Activated effector memory CD4-positive, alpha-beta T cell treated with Interleukin-2 at 50 U/mL for 16 hours (primary cell): ENCODE results near the gene ANAPC2.

Experiments
- DNase-seq: peaks from one replicate; pipeline ENCODE4 v3.0.0-alpha.2; 2020

Gene ANAPC2

DNA sequence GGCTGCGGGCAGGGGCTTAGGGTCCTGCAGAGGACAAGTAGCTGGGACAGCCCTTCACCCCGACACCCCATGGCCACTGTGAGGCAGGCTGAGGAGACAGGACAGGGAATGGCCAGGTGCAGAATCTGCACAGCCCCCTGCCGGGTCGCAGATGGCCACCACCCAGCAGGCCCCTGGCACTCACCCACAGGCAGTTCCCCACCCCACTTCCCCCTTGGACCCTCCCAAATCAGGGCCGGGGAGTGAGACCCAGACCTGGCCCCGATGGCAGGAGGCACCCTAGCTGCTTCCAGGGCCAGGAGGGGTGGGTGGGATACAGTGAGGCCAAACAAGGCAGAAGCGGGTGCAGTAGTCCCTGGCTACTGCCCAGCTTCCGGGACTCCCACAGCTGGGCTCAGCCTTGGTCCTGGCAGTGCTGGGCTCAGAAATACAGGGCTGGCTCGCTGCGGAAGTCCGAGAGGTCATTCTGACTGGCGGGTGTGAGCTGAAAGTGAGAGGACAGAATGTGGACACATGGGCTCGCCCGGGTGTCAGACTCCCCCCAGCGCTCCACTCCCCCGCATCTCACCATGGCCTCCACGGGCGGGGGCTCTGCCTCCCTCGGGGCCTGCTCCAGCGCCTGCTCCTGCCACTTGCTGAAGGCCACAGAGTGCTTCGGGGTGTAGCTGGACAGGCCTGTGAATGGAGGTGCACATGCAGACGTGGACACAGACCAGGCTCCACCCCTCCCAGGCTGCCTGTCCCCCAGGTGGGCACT is 3.5 kb upstream of the ANAPC2 start:
- no peak for DNase-seq

DNA sequence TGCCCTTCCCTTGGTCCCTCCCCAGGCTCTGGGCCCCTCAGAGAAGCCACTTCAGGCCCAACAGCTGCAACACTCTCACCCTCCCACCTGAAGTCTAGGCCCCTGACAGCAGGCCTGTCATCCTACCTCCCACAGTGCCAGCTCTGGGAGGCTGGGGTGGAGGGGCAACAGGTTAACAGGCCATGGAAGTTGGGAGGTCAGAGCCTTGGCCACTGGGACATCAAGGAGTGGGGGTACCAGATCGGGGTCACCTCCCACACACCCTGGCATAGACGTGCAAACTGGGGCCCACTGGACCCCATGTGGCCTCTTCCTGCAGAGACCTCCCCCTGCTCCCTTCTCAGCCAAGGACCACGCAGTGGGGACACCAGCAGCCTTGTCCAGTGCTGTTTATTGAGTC is 2.9 kb upstream of the ANAPC2 start:
- DNase-seq = no peak

DNA sequence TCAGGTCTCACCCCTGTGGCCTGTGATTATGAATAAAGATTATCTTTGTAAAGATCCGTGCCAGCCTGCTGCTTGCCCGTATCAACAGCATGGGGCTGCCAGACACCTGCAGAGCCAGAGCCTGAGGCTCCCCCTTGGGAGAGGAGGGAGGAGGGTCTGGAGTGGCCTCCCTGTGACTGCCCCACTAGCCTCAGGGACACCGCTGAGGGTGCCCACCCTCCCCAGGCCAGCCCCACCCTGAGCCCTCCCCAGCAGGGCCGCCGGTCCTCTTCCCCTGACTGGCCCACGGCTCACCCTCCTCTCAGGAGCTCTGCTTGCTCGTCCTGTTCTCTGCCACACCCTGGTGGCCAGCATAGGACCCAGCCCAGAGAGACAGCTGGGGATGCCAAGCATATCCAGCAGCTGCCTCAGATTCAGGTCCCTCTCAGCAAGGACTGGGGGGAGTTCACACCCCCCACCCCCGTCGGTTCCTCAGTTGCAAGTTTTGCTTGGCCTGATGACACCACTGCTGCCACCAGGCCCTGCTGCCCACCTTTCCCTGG is 2.0 kb upstream of the ANAPC2 start:
- DNase-seq = no peak

DNA sequence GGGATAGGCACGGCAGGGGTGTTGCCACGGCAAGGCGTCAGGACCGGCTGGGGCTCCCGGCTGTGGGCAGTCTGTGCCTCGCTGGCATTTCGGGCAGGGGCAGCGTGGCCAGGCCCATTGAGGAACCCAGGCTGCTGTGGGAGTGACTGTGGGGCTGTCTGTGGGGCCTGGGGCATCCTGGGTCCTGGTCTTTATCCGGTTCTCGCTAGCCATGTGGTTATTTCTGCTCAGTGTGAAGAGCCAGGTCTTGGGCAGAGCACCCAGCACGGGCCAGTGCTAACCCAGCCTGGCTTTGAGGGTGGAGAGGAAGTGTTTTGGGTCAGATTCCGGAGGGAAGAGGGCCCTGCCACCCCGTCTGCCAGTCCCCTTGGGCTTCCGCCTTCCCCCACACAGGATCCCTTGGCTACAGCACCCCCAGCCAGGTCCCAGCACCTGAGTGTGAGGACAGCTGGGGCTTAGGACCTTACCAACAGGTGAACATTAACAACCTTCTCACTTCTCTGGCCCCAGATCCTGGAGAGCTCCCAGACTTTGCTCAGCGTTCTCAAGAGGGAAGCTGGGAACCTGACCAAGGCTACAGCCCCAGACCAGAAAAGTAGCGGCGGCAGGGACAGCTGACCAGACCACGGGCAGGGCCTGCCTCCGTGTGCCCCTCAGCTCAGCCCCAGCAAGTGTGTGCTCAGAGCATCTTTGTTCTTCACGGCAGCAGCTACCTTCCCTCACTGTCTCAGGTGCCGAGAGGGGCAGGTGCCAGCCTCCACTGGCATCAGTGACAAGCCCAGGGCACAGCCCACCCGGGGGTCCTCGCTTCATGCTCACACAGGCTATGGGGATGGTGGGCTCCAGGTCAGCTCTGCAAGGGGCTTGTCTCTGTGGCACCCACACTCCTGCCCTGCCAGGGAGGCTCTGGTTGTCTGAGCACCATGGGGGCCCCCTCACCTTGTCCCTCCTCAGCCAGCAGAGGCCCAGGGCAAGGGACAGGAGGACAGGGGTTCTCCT is 1.2 kb upstream of the ANAPC2 start:
- no peak for DNase-seq

DNA sequence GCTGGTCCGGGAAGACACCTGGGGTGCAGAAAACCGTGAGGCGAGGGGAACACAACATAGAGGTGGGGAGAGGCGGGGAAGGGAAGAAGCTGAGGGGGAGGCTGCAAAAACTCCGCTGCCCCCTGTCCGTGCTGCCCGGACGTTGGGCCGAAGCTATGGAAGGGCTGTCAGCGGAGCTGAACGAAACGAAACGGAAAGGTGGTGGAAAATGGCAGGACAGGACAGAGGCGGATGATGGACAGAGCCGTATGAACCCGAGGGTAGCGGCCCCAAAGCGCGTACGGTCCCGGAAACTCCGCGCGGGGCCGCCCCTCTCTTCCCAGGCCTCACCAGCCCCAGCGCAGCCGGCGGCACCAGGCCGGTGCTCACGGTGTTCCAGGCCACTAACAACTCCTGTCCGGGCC is 272 bp downstream of the ANAPC2 start:
- DNase-seq = no peak

DNA sequence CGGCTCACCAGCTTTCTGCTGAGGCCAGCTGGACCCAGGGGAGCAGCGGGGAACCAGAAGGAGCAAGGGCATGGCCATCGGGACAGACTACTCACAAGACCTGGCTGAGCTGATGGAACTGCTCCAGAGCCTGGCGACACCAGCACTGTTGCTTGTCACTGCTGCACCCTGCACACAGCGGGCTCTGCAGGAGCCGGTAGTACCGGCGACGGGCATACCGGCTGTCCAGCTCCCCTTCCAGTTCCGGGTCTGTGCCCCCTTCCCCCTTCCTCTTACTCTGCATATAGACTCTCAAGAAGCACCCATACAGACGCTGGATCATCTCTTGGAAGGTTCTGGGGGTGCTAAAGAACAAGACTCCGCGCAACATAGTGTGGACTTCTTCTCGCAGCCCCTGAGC is 974 bp downstream of the ANAPC2 start:
- DNase-seq = no peak

DNA sequence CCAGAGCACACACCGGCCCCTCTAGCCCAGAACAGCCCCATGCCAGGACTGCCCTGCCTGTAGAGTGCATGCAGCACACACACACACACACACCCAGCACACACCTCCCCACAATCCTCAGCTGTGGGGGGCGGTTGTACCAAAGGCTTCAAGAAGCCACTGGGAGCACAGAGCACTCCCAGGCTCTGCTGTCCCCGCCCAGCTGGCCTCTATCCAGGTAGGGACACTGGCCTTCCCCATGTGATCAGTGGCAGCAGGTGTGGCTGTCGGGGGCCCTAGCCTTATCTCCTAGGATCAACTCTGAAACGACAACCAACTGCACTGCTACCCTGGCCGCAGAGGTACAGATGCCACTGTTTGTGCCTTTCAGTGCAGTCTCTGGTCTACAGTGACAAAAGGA is 2.0 kb downstream of the ANAPC2 start:
- no peak for DNase-seq

DNA sequence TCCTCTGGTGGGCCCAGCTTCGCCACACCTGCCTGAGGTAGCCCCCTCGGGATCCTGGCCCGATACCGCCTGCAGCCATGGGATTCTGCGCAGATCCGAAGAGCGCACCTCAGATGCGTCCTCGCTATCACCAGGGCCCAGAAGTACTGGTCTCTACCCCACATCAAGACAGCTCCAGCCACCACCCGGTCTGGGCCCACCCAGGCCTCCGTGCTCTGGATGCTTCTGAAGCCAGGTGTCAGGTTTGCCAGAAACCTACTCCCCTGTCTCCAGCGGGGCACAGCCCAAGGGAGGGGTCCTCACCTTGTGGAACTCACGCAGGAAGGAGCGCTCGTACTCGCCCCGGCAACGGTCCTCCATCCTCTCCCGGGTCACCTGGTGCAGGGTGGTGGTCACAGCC is 2.4 kb downstream of the ANAPC2 start:
- no peak for DNase-seq

DNA sequence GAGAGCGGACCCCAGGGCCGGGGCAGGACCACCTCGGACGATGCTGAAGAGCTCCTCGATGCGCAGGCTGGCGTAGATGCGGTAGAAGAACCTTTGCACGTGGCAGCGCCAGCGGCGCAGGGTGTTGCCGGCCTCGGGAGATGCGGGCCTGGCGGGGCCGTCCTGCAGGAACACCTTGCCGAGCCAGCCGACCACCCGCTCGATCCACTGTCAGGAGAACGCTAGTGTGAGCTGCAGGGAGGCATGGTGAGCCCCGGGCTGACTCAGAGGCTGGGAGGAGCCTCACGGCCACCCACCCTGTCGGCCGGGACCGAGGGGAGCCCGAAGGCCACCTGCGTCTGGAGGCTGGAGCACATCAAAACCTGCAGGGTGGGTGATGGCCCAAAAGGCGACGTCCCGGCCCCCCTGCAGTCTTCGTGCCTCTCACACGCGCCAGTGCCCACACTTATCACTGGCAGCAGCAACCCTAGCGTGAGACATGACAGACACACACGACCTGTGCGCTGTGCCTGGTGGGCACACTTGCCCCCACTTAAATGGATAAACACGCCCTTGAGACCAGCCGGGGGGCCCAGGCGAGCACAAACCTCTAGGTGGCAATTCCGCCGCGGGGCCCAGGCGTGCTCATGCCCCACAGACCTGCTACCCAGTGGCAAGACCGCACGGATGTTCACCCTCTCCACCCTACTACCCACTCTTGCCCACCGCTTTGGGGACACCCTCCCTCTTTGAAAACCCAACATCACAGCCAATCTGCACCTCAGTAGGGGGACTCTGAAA is 3.3 kb downstream of the ANAPC2 start:
- DNase-seq = no peak

DNA sequence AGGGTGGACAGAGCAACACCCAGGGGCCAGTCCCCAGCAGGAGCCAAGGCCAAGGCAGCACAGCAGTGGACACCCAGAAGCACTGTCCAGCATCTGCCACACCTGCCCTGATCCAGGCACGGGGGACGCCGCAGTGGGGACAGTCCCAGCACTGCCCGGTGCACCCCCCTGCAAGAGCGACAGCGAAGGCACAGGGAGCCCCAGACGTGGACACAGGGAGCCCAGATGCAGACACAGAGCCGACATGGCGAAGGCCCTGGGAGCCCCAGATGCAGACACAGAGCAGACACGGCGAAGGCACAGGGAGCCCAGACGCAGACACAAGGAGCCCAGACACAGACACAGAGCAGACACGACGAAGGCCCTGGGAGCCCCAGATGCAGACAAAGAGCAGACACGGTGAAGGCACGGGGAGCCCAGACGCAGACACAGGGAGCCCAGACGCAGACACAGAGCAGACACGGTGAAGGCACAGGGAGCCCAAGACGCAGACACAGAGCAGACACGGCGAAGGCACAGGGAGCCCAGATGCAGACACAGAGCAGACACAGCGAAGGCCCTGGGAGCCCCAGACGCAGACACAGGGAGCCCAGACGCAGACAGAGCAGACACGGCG is 4.3 kb downstream of the ANAPC2 start:
- no peak for DNase-seq

DNA sequence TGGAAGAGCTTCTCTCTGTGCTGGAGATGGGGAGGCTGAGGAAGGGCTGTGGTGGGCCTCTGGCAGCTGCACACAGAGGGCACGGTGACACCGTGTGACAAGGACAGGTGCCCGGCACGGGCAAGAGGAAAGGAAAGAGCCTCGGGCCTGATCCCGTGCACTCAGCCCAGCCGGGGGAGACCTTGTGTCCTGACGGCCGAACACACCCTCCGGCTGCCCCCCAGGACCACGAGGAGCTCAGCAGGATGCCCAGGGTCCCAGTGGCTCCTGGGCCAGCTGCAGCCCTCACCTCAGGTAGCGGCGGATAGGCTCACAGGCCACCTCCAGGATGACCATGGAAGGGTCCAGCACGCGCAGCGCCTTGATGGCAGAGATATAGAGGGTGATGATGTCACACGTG is 5.5 kb downstream of the ANAPC2 start:
- DNase-seq = no peak

DNA sequence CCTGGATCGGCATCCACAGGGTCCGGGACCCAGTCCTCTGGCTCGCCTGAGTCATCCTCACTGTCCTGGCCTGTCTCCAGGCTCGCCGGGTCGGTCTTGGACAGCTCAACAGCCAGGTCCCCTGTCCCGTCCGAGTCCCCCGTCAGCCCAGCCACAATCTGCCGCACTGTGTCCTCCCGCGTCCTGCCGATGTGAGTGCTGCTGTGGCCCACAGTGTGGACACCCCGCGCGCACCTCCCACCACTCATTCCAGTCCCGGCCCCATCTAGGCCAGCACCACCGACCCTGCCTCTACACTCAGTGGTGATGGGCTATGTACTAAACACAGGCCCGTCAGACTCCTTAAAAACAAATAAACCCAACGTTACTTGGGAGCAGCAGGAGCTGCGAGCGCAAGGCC is 6.7 kb downstream of the ANAPC2 start:
- DNase-seq = no peak

DNA sequence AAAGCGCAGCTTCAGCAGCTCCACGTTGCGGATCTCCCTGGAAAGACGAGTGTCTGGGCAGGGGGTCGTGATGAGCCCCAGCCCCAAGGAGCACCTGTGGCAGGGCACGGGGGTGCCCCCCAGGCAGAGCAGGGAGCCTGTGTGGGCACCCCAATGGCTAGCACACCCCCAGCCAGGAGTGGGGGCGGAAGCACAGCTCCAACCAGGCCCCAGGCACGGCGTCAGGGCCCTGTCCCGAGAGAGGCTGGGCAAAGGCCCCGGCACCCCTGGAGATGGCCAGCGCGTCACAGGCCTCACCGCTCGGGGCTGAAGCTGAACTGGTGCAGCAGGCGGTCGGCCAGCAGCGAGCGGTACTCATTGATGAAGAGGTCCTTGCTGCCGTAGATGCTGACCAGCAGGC is 7.9 kb downstream of the ANAPC2 start:
- no peak for DNase-seq

DNA sequence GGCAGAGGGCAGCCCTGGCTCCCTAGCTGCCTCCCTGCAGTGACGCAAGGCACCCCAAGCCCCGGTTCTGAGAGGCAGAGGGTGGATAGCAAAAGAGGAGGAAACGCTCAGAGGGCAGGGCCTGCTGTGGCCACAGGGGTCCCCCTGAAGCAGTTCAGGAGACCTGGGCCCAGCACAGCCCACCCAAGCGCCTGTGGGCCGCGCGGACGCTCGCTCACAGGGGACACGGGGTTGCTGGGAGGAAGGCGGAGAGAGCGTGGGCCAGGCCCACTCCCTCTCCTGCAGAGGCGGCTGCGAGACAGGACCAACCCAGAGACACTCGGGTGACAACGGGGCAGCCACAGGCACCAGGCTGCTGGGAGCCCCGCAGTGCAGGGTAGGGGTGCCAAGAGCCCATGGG is 8.6 kb downstream of the ANAPC2 start:
- DNase-seq = no peak

DNA sequence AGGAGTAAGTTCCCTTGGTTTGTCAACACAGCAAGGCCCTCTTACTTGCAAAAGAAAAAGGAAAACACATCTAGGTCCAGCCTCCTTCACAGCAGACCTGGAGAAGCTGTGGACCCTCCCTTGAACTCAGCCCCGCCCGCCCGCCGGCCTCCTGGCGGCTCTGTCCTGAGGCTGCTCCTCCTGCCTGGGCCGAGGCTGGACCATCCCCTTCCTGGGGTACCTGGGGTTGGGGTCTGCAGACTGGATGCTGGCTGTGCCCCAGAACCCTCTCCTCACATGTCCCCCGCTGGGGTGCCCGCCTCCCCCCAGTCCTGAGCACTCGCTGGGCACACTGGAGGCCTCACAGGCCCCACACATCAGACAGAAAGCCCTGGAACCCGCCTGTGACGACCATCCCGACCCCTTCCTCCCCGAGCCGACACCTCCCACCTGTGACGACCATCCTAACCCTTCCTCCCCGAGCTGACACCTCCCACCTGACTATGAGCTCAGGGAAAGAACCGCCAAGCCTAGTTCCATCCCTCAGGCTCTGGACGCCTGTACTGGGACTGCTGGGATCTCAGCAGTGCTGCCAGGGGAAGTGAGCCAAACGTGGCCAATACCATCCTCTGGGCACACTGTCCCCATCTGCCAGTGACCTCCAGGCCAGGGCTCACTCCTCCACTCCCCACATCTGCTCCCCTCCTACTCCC is 9.3 kb downstream of the ANAPC2 start:
- DNase-seq = no peak

DNA sequence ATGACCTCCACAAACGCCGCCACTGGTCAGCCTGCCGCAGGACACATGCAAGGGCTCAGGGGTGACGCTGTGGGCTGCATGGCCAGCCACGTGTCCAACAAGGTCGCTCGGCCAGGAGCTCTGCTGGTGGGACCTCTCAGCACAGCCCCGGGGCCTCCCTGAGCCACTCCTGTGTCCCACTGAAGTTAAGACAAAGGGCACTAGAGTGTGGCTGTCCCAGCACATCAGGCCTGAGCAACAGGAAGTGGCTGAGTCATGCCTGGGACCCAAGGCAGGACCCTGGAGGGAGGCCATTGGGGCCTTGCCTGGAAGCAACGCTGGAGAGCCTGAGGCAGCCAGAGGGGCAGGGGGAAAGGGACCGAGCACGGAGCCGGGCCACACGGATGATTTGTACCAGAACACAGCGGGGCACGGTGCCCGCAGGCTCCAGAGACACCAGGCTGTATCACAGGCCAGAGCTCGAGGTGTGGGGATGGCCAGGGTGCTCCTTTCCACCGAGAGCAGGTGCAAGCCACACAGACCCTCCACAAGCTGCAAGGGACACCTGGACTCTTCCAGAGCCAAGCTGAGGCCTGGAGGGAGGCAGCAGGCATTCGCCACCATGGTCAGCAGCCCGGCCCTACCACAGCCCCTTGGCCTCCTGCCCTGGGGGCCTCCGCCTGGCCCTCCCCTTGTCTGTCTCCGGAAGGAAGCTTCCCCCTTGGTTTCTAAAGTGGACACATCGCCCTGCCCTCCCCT is 10.0 kb downstream of the ANAPC2 start:
- no peak for DNase-seq

DNA sequence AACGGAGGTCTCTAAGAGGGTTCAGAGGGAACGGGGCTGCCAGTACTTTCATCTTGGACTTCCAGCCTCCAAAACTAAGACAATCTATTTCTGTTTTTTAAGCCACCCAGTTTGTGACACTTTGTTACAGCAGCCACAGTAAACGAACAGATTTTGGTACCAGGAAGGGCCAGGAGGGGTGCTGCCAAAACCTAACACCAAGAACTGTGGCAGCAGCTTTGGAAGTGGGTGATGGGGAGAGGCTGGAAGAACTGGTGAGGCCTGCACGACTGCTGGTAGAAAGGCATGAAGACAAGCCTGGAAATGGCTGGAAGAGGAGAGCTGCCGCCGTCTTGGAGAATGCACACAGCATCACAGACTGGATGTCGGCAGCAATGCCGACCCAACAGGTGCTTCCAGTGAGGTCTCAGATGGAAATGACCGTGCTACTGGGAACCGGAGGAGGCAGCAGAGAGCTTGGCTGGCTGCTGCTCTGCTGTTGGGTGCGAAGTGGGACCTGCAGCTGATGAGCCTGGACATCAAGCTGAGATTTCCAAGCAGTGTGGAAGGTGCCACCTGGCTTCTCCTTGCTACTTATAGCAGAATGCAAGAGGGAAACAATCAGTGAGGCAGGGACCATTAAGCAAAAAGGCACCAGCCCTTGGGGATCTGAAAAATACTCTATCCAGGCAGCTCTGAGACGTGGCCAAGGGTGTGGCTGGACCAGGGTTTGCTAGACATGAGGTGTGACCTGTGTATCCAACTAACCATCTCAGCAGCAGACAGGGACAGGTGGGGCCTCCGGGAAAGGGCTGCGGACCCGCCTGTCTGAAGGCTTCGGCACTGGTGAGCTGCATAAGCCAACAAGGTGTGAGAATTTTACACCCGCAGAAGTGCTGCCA is 11.8 kb downstream of the ANAPC2 start:
- no peak for DNase-seq

DNA sequence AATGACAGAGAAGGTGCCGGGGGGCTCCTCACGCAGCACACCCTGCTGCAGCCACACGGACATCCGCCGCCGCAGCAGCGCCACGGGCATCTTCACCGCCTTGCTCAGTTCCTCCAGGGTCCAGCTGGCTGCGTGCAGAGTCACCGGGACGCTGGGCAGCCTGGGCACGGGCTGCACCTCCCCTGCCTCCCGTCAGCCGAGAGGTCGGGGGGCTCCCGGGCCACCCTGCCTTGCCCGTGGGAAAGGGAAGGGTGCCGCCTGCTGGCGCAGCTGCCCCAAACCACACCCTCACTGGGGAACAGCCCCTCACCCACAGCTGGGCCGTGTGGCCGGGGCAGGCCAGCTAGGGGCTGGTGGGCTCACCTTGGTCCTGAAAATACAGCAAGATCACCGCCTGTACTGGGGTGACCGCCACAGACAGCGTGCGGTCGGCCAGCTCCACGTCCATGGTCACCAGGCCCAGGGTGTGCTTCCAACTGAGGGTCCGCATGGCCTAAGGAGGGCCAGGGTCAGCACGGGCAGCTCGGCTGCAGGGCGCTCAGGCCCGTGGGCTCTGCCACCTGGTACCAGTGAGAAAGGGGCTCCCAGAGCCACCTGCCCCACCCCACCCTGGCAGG is 12.9 kb downstream of the ANAPC2 start:
- no peak for DNase-seq

DNA sequence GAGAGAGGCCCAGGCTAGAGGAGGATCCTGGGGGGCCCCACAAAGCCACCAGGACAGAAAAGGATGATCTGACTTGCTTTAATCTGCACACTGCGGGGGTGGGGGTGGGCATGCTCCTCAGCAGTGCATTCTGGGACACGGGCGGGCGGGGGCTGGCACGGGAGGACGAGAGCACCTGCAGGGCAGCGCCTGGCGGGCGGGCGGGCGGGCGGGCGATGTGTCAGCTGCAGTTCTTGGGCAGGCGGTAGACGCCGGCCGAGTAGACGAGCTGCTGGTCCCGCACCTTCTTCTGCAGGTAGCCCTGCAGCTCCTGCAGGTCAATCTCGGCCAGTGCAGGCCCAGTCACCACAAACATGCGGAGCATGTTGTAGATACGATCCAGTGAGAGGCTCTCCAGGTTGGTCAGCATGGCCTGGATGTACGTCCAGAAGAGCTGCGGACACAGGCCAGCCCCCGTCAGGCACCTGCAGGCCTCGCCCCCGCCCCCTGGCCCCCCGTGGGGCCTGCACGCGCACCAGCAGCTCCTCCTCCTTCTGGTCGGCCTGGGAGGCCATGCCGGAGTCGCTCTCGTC is 13.6 kb downstream of the ANAPC2 start:
- no peak for DNase-seq
